Small intestine (tissue), 7 donors: ENCODE data around the gene MTM1. TPM values are rescaled to one million over a fixed set of nuclear protein-coding genes. Genes with fewer than 3 reads are reported as not detected.
A peak's percentile ranks its signal among the peaks of the same experiment; 100 is the strongest.

Experiments
- DNase-seq, 2 donors: peaks; one replicate each; pipeline versions ENCODE4 v3.0.0 to v3.0.0-alpha.2; 2013
- FAIRE-seq: peaks from 2 replicates; lab custom pipeline; 2012; peaks lifted over from hg19 to GRCh38; lab: Jason Lieb, UNC
- H3K27ac ChIP-seq, 3 donors: one replicate each; pipeline ENCODE4 v1.5.1; 2013; ENCODE audit warnings: low read length in 2 of 3, mild to moderate bottlenecking in 2 of 3, control low read depth in 1 of 3, inconsistent platforms in 1 of 3, low read depth in 1 of 3, moderate library complexity in 1 of 3
- H3K27me3 ChIP-seq, 3 donors: one replicate each; pipeline ENCODE4 v1.6.1; 2013; ENCODE audit warnings: low read length in 3 of 3, inconsistent platforms in 1 of 3; ENCODE audit not compliant: control insufficient read depth in 3 of 3, insufficient read depth in 3 of 3
- H3K36me3 ChIP-seq, 3 donors: one replicate each; pipeline ENCODE4 v1.6.1; 2013; ENCODE audit warnings: low read length in 3 of 3, inconsistent platforms in 1 of 3, low read depth in 1 of 3, mild to moderate bottlenecking in 1 of 3, moderate library complexity in 1 of 3; ENCODE audit not compliant: control insufficient read depth in 3 of 3, insufficient read depth in 2 of 3
- H3K4me1 ChIP-seq, 3 donors: one replicate each; pipeline ENCODE4 v1.6.1; 2013; ENCODE audit warnings: low read length in 2 of 3, inconsistent platforms in 1 of 3, low read depth in 1 of 3, mild to moderate bottlenecking in 1 of 3, moderate library complexity in 1 of 3; ENCODE audit not compliant: control insufficient read depth in 3 of 3, insufficient read depth in 2 of 3
- H3K4me3 ChIP-seq, 3 donors: one replicate each; pipeline ENCODE4 v1.5.1; 2013; ENCODE audit warnings: low read length in 3 of 3, control low read depth in 1 of 3, inconsistent platforms in 1 of 3, low read depth in 1 of 3, mild to moderate bottlenecking in 1 of 3, moderate library complexity in 1 of 3
- H3K9me3 ChIP-seq, 2 donors: one replicate each; pipeline ENCODE4 v1.6.1; 2013; ENCODE audit warnings: low read depth in 1 of 2, low read length in 1 of 2; ENCODE audit not compliant: control insufficient read depth in 2 of 2, insufficient read depth in 1 of 2
- WGBS, 3 donors: extraction: QIAGEN DNeasy Blood & Tissue Kit; methylation state at CpG; one replicate each; pipeline ENCODE4 v1.1.7; 2013; 5-methylcytosine and 5-hydroxymethylcytosine counted together
- polyA plus RNA-seq, 4 donors: library from polyadenylated mRNA; stranded (reverse) in 3 of 4; unstranded in 1 of 4; fragments of 200-250 nt in 3 of 4; fragments of 120-200 nt in 1 of 4; gene quantifications; one replicate each; pipeline versions ENCODE4 v1.2.1 to v1.2.3, GENCODE V29; 2013
- donor health status: healthy with polysubstance abuse.
- donor health status: control.
- donor health status: control.
- donor health status: Bipolar disorder and iron deficiency.
- donor health status: healthy.

MTM1 gene
- polyA plus RNA-seq, 4 donors, result 7.1 to 16.9 (median 11.9) TPM

DNA sequence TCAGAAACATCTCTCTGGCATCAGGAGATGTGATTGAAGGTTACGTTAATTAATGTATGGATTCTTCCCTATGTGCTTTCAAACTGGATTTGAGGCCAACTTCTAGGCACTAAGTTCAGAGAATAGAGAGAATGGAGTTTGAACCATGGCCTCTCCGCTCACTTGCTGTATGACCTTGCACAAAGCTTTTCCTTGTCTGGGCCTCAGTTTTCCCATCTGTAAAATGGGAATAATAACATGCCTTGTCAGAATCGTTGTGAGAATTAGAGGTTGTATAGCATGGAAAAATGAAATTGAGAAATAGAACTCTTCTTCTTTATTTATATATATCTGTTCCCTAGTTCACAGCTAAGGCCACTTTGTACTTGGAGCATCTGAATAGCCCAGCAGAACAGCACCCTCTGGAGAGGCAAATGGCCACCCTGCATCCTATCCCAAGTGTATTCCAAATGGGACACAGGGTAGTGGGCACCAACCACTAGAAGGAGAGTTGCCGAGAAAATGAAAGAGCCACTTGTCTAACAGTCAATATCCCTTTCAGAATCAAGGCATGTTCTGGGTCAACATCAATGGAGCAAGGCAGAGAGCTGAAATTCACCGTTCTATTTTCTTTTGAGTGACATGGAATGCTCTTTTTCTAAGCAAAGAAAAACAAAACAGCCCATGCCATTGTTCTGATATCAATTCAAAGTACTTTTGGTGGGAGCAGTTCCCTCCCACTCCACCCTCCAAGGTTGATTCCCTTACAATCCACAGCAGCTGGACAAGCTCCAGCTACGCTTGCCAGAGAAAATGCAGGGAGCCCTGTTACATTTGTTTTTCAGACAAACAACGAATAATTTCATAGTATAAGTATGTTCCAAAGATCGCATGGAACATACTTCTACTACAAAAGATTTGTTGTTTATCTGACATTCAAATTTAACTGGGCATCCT is 23.3 kb upstream of the MTM1 start:
- DNase-seq (no peak), FAIRE-seq (no peak)
- Histone ChIP-seq H3K4me3 (no peak overlapping the region), H3K36me3 (no peaks in the 10 kb centered on the region), H3K27me3 (no peaks in the 10 kb centered on the region), H3K4me1 (peaks cover 0 to 9% (median 0%) of the 10 kb centered on the region in 3 donors), H3K27ac (no peak overlapping the region), H3K9me3 (no peaks in the 10 kb centered on the region)
- 78 to 84% (median 79%) methylated on average over 8 of the region's 8 CpGs for WGBS, 3 donors

GRCh38 chrX:150546711-150547153 is 21.7 kb upstream of the MTM1 start:
- Histone ChIP-seq H3K4me1 (peaks cover 0 to 9% (median 0%) of the 10 kb centered on the region in 3 donors), H3K27ac (peak overlapping the region in 1 of 3 donors; percentile 69), H3K4me3 (no peak overlapping the region), H3K27me3 (no peaks in the 10 kb centered on the region), H3K36me3 (no peaks in the 10 kb centered on the region), H3K9me3 (no peaks in the 10 kb centered on the region)
- 46 to 69% (median 49%) methylated on average over 9 of the region's 9 CpGs for WGBS, 3 donors
- DNase-seq, result no peak
- no peak for FAIRE-seq

- 6 to 36% (median 27%) methylated on average over 26 to 54 of the region's 54 CpGs for WGBS, 3 donors
- FAIRE-seq (no peak), DNase-seq (peak; percentile 41 to 59)
- peak overlapping the region; percentile 21 to 35 (median 34) for H3K4me3 ChIP-seq
- H3K4me1 ChIP-seq, result peaks cover 0 to 9% (median 0%) of the 10 kb centered on the region in 3 donors
- no peaks in the 10 kb centered on the region for H3K27me3 ChIP-seq
- no peaks in the 10 kb centered on the region for H3K36me3 ChIP-seq
- H3K27ac ChIP-seq, result peak overlapping the region in 2 of 3 donors; percentile 13 to 69
- no peaks in the 10 kb centered on the region for H3K9me3 ChIP-seq
Measured at GRCh38 chrX:150547375-150548115, 20.9 kb upstream of the MTM1 start.

DNA sequence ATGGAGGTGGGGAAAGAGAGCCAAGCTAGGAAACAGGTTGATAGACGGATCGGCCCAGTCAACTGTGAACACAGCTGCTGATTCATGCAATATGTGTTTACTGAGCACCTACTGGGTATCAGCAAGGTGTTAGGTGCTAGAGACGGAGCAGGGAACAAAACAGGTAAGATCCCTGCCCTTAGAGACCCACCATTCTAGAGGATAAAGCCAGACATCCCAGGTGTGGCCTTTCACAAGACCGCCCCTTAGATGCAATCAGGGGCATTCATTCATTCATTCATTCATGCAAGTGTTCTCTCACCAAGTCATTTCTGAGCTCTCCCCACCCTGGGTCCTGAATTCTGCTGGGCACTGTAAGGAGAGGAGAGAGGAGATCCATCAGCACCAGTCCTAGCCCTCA is 20.2 kb upstream of the MTM1 start:
- H3K4me1 ChIP-seq, result peaks cover 0 to 9% (median 0%) of the 10 kb centered on the region in 3 donors
- DNase-seq, result no peak
- no peak for FAIRE-seq
- no peaks in the 10 kb centered on the region for H3K9me3 ChIP-seq
- H3K27me3 ChIP-seq, result no peaks in the 10 kb centered on the region
- H3K27ac ChIP-seq, result peak overlapping the region in 1 of 3 donors; percentile 69
- H3K4me3 ChIP-seq, result no peak overlapping the region
- WGBS, 3 donors, result 75 to 91% (median 86%) methylated on average over 4 of the region's 4 CpGs
- H3K36me3 ChIP-seq, result no peaks in the 10 kb centered on the region

- Histone ChIP-seq H3K4me1 (peaks cover 0 to 9% (median 0%) of the 10 kb centered on the region in 3 donors), H3K9me3 (no peaks in the 10 kb centered on the region), H3K4me3 (no peak overlapping the region), H3K36me3 (no peaks in the 10 kb centered on the region), H3K27ac (no peak overlapping the region), H3K27me3 (no peaks in the 10 kb centered on the region)
- FAIRE-seq (no peak), DNase-seq (no peak)
- WGBS, 3 donors, result 62 to 83% (median 75%) methylated on average over 2 of the region's 2 CpGs
Measured at GRCh38 chrX:150548684-150549083, 19.7 kb upstream of the MTM1 start.

DNA sequence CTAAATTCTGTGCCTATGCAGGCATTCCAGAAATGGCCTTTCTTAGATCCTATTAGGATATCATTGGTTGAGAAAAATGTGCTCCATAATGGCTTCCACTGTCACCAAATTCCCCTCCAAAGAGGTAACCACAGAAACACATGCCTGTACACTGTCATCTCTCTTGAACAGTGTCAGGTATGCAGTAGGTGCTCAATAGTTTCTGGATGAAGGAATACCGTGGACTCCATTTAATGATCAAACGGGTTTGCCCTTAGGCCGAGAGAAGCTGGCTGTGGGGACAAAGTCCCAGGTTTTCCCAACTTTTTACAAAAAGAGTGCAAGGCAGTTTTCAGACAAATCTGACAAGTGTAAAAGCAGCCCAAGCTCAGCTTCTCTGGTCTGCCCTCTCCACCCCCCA is 16.5 kb upstream of the MTM1 start:
- no peak for DNase-seq
- FAIRE-seq, result no peak
- H3K9me3 ChIP-seq, result no peaks in the 10 kb centered on the region
- no peaks in the 10 kb centered on the region for H3K27me3 ChIP-seq
- no peak overlapping the region for H3K4me3 ChIP-seq
- H3K36me3 ChIP-seq, result no peaks in the 10 kb centered on the region
- no peak overlapping the region for H3K27ac ChIP-seq
- 62 to 88% (median 79%) methylated on average over 3 of the region's 3 CpGs for WGBS, 3 donors
- peaks cover 0 to 6% (median 0%) of the 10 kb centered on the region in 3 donors for H3K4me1 ChIP-seq

GRCh38 chrX:150558424-150558823 is 10.0 kb upstream of the MTM1 start:
- H3K4me1 ChIP-seq, result no peaks in the 10 kb centered on the region
- no peak for DNase-seq
- H3K36me3 ChIP-seq, result no peaks in the 10 kb centered on the region
- H3K27me3 ChIP-seq, result no peaks in the 10 kb centered on the region
- 38 to 49% (median 47%) methylated on average over 7 of the region's 7 CpGs for WGBS, 3 donors
- no peak for FAIRE-seq
- H3K9me3 ChIP-seq, result no peaks in the 10 kb centered on the region
- no peak overlapping the region for H3K27ac ChIP-seq
- no peak overlapping the region for H3K4me3 ChIP-seq

DNA sequence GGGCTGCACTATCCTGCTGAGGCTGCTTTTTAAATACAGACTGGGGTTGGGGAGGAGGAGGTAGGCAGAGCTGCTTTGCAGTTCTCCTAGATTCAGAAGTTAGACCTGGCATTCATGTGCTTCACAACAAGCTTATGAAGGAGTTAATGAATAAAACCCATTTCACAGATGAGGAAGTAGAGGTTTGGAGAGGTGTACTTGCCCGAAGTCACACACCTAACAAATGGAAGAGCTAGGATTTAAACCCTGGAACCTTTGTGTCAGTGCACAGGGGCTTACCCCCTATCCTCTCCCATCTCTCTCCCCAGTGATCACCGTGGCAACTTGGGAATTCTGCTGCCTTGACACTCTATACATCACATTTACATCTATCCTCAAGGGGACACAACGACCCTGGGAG is 3.6 kb upstream of the MTM1 start:
- Histone ChIP-seq H3K4me1 (peaks cover 0 to 3% (median 0%) of the 10 kb centered on the region in 3 donors), H3K36me3 (no peaks in the 10 kb centered on the region), H3K27me3 (no peaks in the 10 kb centered on the region), H3K4me3 (no peak overlapping the region), H3K9me3 (no peaks in the 10 kb centered on the region), H3K27ac (no peak overlapping the region)
- 55 to 87% (median 74%) methylated on average over 3 of the region's 3 CpGs for whole genome bisulfite sequencing, 3 donors
- DNase-seq (no peak), FAIRE-seq (no peak)
